Skeletal muscle cell (primary cell): Measurements from ENCODE around the gene CHRNB1.

Experiments used
- DNase-seq: peaks from one replicate; pipeline ENCODE4 v3.0.0-alpha.2; 2010; ENCODE audit warnings: low read depth
- H3K4me3 ChIP-seq: 2 replicates; pipeline ENCODE4 v1.5.1; 2011; ENCODE audit warnings: low read depth, mild to moderate bottlenecking, control low read depth, low read length, moderate library complexity

CHRNB1 gene

DNA sequence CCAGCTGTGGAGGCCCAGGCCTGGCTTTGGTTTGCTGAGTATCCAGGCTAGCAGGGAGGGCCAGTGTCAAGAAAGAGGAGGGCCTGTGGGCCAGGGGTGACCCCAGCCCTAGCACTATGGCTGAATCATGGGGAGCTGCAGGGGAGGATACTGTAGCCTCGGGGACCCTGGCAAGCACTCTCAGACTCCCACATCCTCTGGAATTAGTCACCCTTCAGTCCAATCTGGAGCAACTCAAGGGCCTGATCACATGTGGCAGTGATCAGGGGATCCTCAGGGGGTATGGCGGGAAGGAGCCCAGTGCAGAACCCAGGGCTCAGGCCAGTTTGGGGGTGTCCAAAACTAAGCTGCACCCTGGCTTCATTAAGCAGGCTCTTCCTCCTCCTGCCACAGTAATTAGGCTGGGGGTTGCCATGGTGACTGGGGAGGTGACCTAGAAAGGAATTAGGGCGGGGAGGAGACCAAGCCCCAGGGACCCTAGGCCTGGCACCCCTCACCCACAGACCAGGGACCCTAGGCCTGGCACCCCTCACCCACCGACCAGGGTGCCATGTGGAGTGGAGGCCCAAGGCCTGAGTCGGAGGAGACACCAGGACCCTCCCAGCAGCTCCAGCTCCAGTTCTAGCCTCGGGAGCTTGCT, 31.4 kb upstream of the CHRNB1 start:
- no peak overlapping the region for H3K4me3 ChIP-seq
- DNase-seq, result no peak

DNA sequence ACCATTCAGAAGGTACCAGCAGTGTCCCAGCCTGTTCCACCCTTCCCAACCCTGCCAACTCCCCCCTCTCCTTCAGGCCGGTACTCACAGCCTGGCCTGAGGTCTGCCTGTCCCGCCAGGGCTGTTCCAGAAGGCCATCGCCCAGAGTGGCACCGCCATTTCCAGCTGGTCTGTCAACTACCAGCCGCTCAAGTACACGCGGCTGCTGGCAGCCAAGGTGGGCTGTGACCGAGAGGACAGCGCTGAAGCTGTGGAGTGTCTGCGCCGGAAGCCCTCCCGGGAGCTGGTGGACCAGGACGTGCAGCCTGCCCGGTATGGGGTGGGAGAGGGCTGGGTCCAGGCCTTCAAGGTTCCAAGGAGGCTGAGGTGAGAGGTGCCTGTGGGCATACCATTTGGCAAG, 30.0 kb upstream of the CHRNB1 start:
- H3K4me3 ChIP-seq, result no peak overlapping the region
- no peak for DNase-seq

DNA sequence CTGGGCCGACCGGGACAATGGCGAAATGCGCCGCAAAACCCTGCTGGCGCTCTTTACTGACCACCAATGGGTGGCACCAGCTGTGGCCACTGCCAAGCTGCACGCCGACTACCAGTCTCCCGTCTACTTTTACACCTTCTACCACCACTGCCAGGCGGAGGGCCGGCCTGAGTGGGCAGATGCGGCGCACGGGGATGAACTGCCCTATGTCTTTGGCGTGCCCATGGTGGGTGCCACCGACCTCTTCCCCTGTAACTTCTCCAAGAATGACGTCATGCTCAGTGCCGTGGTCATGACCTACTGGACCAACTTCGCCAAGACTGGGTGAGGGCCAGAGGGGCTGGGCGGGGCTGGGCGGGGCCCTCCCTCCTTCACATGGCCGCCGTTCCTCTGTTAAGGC, 29.1 kb upstream of the CHRNB1 start:
- DNase-seq, result no peak
- no peak overlapping the region for H3K4me3 ChIP-seq

DNA sequence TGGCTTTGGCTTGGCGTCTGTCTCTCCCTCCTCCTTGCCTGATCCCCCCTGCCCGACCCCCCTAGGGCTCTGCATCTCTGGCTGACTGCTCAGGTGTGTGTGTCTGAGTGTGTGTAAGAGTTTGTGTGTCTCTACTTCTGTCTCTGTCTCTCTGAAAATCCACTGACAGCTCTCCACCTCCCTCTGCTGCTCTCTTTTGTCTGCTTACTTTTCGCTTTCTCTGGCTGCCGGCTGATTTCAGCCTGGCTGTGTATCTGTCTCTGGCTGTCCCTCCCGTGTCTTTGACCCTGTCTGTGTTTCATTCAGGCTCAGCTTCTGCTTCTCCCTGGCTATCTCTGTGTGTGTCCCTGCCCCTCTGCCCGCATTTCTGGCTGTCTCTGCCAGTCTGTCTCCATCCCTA, 28.5 kb upstream of the CHRNB1 start:
- no peak for DNase-seq

DNA sequence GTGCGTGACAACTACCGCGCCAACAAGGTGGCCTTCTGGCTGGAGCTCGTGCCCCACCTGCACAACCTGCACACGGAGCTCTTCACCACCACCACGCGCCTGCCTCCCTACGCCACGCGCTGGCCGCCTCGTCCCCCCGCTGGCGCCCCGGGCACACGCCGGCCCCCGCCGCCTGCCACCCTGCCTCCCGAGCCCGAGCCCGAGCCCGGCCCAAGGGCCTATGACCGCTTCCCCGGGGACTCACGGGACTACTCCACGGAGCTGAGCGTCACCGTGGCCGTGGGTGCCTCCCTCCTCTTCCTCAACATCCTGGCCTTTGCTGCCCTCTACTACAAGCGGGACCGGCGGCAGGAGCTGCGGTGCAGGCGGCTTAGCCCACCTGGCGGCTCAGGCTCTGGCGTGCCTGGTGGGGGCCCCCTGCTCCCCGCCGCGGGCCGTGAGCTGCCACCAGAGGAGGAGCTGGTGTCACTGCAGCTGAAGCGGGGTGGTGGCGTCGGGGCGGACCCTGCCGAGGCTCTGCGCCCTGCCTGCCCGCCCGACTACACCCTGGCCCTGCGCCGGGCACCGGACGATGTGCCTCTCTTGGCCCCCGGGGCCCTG, 27.7 kb upstream of the CHRNB1 start:
- H3K4me3 ChIP-seq, result no peak overlapping the region
- no peak for DNase-seq

More for the DNA sequence above, 28.5 kb upstream of the CHRNB1 start:
- H3K4me3 ChIP-seq, result no peak overlapping the region

DNA sequence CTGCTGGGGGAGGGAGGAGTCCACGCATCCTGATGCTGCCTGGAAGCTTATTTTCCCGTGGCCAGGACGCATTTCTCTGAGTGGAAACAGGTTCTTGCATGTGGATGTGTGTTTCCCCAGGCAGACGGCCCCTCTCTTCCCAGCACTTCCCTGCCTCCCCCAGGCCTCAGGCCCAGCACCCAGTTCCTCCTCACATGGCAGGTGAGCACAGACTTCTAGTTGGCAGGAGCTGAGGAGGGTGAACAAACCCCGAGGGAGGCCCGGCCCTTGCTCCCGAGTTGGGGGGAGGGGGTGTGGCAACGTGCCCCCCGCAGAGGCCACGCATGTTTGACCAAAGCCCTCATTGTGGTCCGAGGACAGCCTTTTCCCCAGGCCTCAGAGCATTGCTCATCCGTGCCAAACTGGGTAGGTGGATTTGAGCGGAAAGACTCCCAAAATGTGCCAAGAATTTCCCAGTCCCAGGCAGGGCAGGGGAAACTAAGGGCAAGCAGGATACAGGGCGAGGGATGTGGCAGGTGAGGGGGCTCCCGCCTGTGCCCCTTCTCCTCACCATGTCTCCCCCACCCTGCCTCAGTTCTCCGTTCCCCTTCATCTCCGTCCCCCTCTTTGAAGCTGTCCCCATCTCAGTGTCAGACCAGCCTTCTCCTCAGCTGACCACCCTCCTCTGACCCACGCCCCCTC, 26.2 kb upstream of the CHRNB1 start:
- no peak for DNase-seq
- no peak overlapping the region for H3K4me3 ChIP-seq

DNA sequence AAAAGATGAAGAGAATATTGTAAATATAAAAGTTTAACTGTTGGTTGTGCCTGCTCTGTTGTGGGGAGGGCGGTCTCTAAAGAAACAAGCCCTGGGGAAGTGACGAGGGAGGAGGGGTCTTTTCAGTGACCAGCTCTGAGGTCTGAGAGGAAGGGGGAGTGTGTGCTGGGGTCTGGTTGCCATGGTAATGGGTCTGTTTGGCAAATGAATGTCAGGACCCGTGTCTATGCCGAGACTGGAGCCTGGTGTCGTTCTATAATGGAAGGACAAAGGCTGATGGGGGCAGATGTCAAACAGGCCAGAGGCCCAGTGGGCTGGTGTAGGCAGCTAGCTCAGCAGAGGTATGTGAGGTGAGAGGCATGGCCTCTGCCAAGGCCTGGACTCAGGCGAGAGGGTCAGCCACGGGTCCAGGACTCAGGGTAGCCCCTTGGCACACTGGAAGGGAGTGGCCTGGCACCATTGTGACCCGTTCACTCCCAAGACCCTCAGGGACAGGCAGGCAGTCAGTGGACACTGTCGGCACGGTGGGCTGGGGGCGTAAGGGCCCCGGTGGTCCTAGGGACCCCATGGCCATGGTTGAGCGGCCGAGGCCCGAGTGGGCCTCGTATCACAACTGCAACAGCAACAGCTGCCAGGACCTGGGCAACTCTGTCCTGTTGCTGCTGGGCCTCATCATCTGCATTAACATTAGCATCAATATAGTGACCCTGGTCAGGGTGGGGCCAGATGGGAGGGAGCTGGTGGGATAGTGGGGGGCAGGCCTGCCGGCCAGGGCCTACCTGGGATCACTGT, 24.8 kb upstream of the CHRNB1 start, which contains the start of gene SPEM1:
TSS of gene SPEM1 (plus strand) at position 506 of the 792 bp plus-strand sequence. CDS start at position 567, 61 bp downstream.
- H3K4me3 ChIP-seq, result no peak within 1 kb of the TSS
- no peak for DNase-seq

DNA sequence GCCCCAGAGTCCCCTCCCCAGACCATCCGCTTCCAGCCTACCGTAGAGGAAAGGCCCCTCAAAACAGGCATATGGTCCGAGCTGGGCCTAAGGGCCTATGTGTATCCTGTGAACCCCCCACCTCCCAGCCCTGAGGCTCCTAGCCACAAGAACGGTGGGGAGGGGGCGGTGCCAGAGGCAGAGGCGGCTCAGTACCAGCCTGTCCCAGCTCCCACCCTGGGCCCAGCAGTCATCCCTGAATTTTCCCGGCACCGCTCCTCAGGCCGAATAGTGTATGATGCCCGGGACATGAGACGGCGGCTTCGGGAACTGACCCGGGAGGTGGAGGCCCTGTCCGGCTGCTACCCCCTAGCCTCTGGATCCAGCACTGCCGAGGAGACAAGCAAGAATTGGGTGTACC, 23.7 kb upstream of the CHRNB1 start:
- no peak for DNase-seq
- no peak overlapping the region for H3K4me3 ChIP-seq

- no peak for DNase-seq
Observed at GRCh38 chr17:7423679-7424078, 21.2 kb upstream of the CHRNB1 start.

GRCh38 chr17:7425316-7425715, 19.5 kb upstream of the CHRNB1 start, which contains the start of gene SPEM2:
TSS of gene SPEM2 (plus strand) at chr17:7425616. CDS start at chr17:7425689, 73 bp downstream.
- no peak for DNase-seq
- H3K4me3 ChIP-seq, result no peak within 1 kb of the TSS

More at GRCh38 chr17:7423679-7424078, 21.2 kb upstream of the CHRNB1 start:
- H3K4me3 ChIP-seq, result no peak overlapping the region

DNA sequence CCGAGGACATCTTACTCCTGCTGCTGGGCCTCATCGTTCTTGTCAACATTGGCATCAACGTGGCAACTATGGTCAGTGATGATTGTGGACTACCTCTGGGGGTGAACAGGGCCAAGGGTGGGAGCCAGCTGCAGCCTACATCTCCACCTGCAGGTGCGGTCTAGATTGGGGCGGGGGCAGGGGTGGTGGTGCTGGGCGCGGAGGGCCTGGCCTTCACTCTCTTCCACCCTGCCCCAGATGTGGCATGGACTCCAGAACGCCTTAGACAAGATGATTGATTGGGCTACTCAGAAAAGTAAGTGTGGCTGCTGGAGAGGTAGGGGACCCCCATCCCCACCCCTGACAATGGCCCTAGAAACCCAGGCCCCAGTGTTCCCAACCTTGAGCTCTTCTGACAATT, 19.1 kb upstream of the CHRNB1 start:
- no peak for DNase-seq
- no peak overlapping the region for H3K4me3 ChIP-seq

DNA sequence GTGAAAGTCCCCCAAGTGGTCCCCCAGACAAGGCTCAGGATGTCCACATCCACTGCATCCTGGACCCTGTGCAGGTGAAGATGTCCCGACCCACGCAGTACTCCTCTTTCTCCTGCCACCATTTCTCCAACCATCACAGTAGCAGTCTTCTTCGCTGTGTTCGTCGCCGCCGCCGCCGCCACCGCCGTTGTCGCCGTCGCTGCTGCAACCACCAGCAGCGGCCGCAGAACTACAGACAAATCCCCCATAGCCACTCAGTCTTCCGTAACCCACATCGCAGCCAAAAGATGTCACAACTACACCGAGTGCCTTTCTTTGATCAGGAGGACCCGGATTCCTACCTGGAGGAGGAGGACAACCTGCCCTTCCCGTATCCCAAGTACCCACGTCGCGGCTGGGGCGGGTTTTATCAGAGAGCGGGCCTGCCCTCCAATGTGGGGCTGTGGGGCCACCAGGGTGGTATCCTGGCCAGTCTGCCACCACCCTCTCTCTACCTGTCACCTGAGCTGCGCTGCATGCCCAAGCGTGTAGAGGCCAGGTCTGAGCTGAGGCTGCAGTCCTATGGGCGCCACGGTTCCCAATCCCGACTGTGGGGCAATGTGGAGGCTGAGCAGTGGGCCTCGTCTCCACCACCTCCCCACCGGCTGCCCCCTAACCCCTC, 18.5 kb upstream of the CHRNB1 start:
- no peak overlapping the region for H3K4me3 ChIP-seq
- no peak for DNase-seq

GRCh38 chr17:7426896-7427489, 17.9 kb upstream of the CHRNB1 start:
- no peak overlapping the region for H3K4me3 ChIP-seq
- no peak for DNase-seq

GRCh38 chr17:7427549-7427948, 17.3 kb upstream of the CHRNB1 start:
- no peak for DNase-seq
- H3K4me3 ChIP-seq, result no peak overlapping the region

GRCh38 chr17:7428557-7428956, 16.3 kb upstream of the CHRNB1 start, which contains the start of gene SPEM3:
TSS of gene SPEM3 (plus strand) at chr17:7428857. CDS start at chr17:7428903, 46 bp downstream.
- DNase-seq, result no peak
- H3K4me3 ChIP-seq, result no peak within 1 kb of the TSS

GRCh38 chr17:7429722-7430121, 15.1 kb upstream of the CHRNB1 start:
- DNase-seq, result no peak
- H3K4me3 ChIP-seq, result no peak overlapping the region

DNA sequence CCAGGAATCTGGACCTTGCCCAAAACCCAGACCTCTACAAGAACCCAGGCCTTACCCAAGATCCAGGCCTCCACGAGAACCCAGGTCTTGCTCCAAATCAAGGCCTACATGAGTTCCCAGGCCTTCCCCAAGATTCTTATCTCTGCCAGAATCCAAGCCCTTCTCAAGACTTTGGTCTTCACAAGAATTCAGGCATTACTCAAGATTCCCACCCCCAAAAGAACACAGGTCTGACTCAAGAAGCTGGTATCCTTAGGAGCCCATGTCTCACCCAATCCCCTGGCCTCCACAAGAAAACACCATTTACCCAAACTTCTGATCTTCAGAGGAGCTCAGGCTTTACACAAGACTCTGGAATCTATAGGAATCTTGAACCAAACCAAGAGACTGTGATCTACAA, 13.6 kb upstream of the CHRNB1 start:
- H3K4me3 ChIP-seq, result no peak overlapping the region
- DNase-seq, result no peak

- DNase-seq, result no peak
- H3K4me3 ChIP-seq, result no peak overlapping the region
Observed at GRCh38 chr17:7432296-7432695, 12.6 kb upstream of the CHRNB1 start.
